HEK293T (cell line): Measurements from ENCODE around the gene POLA1.

Experiments
- HDGF ChIP-seq: fragments of 450-650 bp; IDR thresholded peaks from 2 replicates; pipeline ENCODE4 v1.6.1; 2017; ENCODE audit warnings: antibody characterized with exemption, borderline replicate concordance
- TARDBP ChIP-seq: fragments of 450-650 bp; IDR thresholded peaks from 2 replicates; pipeline ENCODE4 v1.6.1; 2016
- ZNF384 ChIP-seq: fragments of 450-650 bp; IDR thresholded peaks from 2 replicates; pipeline ENCODE4 v1.6.1; 2016

DNA sequence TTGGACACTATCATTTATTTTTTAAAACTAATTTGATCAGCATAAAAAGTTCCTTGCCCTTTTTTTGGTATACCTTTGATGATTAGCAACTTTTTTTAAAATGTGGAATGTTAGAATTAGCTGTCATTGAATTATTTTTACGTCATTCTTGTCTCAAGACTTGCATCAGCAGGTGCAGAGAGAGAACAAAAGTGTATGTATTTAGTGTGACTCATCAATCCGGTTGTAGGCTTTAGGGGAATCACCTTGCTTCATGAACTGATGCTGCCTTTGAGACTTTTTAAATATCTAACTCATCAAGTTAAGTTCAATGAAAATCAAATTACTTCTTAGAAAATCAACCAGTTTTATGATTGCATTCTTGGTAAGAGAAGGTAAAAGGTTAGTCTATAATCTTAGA, 197.0 kb downstream of the POLA1 start:
- no peak for TF ChIP-seq TARDBP
- no peak for TF ChIP-seq HDGF
- no peak for TF ChIP-seq ZNF384
